PC-9 (cell line): ENCODE results near the gene SHISA7.

Experiments
- CTCF ChIP-seq: fragments of 200-600 bp; sonication (generic); conservative IDR thresholded peaks from 2 replicates; pipeline ENCODE4 v1.6.1; 2017; ENCODE audit warnings: mixed run types, antibody characterized with exemption, mild to moderate bottlenecking, moderate library complexity
- EZH2 ChIP-seq: fragments of 200-600 bp; sonication (generic); IDR thresholded peaks from 2 replicates; pipeline ENCODE4 v1.8.0; 2017; ENCODE audit warnings: antibody characterized with exemption, low read depth

- no peak for TF ChIP-seq CTCF
- no peak for TF ChIP-seq EZH2
Measured at GRCh38 chr19:55419624-55420236, 23.4 kb downstream of the SHISA7 start.
